ENCODE results near the gene BAX. TPM values are rescaled to one million over a fixed set of nuclear protein-coding genes. Genes with fewer than 3 reads are reported as not detected.

BAX gene
- total RNA-seq, 1 donor from 2014 or later, result 298 TPM

DNA sequence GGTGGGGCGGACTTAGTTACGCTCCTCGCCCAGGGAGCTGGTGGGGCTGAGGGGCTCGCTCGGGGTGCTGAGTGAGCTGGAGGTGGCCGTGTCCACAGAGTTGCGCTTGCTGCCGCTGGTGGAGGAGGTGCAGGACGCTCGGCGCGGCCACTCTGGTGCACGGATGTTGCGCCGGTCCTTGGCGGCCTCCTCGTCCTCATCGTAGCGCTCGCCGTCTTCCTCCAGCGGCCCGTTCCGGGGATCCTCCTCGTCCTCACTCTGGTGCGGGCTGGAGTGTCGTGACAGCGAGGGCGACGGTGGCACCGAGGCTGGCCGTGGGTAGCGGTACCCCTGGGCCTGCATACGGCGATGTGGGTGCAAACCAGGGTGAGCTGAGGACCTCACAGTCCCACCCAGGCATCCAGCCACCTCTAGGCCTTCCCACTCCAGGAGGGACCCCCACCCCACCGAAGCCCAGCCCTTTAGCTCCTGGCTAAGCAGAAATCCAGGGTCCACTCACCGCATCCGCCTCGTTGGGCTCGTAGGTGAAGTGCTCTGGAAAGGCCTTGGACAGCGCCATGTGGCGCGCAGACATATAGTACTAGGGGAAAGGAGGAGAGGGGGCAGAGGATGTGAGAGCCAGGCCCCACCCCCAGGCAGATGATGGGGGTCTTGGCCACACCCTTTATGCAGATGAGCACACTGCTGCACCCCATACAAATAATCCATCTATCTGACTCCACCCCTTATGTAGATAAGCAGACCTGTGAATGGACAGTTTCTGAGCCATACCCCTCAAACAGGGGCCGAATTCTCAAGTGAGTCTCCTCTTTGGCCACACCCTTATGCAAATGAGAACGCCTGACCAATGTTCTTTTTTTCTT, 14.8 kb downstream of the BAX start:
- Mint-ChIP-seq H3K27me3 (no peaks in the 10 kb centered on the region), H3K9me3 (no peaks in the 10 kb centered on the region), H3K4me3 (no peak overlapping the region), H3K36me3 (ENCODE audit: low read depth) (peaks cover 48% of the 10 kb centered on the region), H3K4me1 (peaks cover 34% of the 10 kb centered on the region), H3K27ac (no peak overlapping the region)
- DNase-seq, result peak; percentile 68
- intact Hi-C loops (cut with micrococcal nuclease), result no loop called here

DNA sequence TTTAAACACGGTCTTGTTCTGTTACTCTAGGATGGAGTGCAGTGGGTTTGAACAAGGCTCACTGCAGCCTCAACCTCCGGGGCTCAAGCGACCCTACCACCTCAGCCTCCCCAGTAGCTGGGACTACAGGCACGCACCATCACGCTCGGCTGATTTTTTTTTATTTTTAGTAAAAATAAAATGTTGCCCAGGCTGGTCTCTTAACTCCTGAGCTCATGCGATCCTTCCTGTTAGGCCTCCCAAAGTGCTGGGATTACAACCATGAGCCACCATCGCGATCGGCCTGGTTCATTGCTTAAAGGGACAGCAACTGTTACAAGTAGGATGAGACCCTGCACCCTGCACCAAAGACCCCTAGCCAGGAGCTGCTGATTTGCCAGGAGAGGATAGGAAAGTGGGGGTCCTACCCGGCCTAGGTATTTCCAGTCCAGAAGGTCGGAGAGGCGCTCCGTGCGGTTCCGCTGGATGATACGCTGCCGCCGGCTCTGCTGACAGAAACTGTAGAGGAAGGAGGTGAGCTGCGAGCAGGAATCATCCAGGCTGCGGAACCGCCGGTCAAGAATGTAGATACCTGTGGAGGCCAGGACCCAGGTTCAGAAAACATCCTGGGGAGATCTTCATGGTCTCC, 15.6 kb downstream of the BAX start:
- Mint-ChIP-seq H3K4me3 (no peak overlapping the region), H3K27ac (no peak overlapping the region), H3K27me3 (no peaks in the 10 kb centered on the region), H3K36me3 (ENCODE audit: low read depth) (peaks cover 47% of the 10 kb centered on the region), H3K4me1 (peaks cover 27% of the 10 kb centered on the region), H3K9me3 (no peaks in the 10 kb centered on the region)
- intact Hi-C loops (cut with micrococcal nuclease), result no loop called here
- DNase-seq, result no peak

DNA sequence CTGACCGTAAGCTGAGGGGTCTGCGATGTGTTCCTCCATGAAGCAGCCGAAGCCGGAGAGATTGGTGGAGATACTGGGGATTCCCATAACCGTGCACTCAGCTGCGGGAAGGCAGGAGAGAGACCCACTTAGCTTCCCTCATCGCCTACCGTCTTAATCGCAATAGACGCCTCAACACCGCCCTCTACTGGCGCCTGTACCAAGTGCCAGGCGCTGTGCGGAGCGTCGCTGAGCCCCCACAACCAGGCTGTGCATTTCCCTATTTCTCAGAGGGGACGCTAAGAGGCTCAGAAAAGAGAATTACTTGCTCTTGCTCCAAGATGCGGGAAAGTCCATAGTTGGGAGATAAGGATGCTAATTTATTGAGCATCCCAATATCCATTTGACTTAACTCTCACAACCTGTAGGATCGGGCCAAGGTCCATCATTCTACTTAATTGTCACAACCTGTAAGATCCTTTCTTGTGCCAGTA, 16.3 kb downstream of the BAX start:
- peak; percentile 94 for DNase-seq
- intact Hi-C loops (cut with micrococcal nuclease), result no loop called here
- Mint-ChIP-seq H3K9me3 (no peaks in the 10 kb centered on the region), H3K27me3 (no peaks in the 10 kb centered on the region), H3K4me1 (peaks cover 20% of the 10 kb centered on the region), H3K36me3 (ENCODE audit: low read depth) (peaks cover 40% of the 10 kb centered on the region), H3K27ac (peak overlapping the region; percentile 36), H3K4me3 (no peak overlapping the region)

DNA sequence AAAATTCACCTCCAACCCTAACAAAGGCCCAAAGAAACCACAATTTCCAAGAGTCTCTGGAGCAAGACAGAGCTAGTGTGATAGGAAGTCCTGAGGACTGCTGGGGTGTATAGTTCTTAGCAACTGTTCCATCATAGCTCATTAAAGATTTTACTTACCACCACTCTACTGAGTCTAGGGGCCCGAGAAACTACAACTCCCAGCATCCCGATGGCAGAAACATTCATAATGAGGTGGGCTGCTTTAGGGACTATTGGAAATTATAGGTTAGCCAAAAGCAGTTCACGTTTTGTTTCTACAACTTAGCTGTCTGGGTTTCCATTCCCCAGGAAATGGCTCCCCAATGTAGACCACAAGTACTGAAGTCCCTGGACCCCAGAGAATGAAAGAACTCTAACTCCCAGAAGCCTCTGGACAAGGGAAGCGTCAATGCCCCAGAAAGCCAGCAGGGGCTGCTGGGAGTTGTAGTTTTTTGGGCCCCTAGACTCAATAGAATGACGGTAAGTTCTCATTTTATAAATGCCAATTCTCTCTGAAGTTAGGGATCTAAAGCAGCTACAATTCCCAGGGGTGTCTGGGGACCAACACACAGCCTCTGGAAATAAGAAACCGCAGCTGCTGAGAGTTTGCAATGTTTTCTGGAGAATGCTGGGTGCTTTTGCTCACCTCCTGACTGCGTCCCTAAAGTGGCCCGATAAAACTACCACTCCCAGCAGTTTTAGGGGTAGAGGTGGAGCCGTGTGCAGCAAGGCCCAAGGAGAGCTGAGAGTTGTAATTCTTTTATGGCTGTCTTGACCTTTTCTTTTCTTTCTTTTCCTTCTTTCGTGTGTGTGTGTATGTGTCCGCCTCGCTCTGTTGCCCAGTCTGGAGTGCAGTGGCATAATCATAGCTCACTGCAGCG, 21.5 kb downstream of the BAX start:
- Mint-ChIP-seq H3K9me3 (no peaks in the 10 kb centered on the region), H3K27me3 (no peaks in the 10 kb centered on the region), H3K4me3 (no peak overlapping the region), H3K27ac (no peak overlapping the region), H3K36me3 (ENCODE audit: low read depth) (peaks cover 26% of the 10 kb centered on the region), H3K4me1 (peaks cover 7% of the 10 kb centered on the region)
- intact Hi-C loops (cut with micrococcal nuclease), result no loop called here
- DNase-seq, result peak; percentile 81

DNA sequence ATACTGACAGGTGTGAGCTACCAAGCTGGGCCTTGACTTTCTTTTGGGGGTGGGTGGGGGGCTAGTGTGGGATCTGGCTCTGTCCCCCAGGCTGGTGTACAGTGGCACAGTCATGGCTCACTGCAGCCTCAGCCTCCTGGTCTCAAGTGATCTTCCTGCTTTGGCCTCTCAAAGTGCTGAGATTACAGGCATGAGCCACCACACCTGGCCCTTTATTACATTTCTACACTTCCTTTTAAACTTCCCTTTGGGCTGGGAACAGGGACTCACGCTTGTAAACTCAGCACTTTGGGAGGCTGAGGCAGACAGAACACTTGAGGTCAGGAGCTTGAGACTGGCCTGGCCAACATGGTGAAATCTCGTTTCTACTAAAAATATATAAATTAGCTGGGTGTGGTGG, 22.4 kb downstream of the BAX start:
- no peaks in the 10 kb centered on the region for H3K27me3 Mint-ChIP-seq
- intact Hi-C loops (cut with micrococcal nuclease), result no loop called here
- H3K9me3 Mint-ChIP-seq, result no peaks in the 10 kb centered on the region
- peaks cover 6% of the 10 kb centered on the region for H3K4me1 Mint-ChIP-seq
- H3K27ac Mint-ChIP-seq, result no peak overlapping the region
- H3K4me3 Mint-ChIP-seq, result no peak overlapping the region
- no peak for DNase-seq
- H3K36me3 Mint-ChIP-seq (ENCODE audit: low read depth), result peaks cover 33% of the 10 kb centered on the region

DNA sequence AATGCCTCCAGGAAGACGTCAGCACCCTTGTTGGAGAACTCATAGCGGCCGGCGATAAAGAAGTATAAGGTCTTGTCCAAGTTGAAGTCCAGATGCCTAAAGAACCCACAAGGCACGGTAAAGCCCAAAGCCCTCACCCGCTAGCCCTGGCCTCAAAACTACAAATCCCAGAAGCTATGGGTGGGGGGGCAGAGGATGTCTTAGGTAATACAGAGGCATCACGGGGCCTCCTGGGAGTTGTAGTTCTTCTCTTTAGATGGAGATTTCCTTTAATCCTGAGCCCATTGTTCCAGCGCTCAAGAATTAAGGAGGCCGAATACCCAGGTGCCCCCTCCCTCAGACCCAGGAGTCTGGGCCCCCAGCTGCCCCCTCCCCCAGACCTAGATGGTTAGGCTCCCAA, 27.6 kb downstream of the BAX start:
- Mint-ChIP-seq H3K36me3 (ENCODE audit: low read depth) (peaks cover 47% of the 10 kb centered on the region), H3K9me3 (no peaks in the 10 kb centered on the region), H3K4me1 (peaks cover 6% of the 10 kb centered on the region), H3K4me3 (no peak overlapping the region), H3K27me3 (no peaks in the 10 kb centered on the region), H3K27ac (no peak overlapping the region)
- DNase-seq, result no peak
- intact Hi-C loops (cut with micrococcal nuclease), result no loop called here

DNA sequence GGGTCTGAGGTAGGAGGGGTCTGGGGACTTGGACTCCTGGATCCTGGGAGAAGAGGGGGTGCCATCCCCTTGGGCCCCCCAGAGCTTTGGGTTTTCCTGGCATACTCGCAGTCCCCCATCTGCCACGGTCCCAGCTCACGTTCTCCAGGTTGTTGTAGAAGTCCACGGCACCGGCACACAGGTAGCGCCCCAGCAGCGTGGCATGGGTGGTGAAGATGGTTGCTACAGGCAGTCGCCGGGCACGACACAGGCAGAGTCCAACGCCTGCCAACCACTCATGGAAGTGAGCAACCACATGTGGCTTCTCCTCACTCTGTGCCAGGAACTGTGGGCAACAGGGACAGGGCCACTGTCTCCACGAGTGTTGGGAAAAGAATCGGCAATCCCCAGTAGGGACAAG, 31.0 kb downstream of the BAX start:
- intact Hi-C loops (cut with micrococcal nuclease), result no loop called here
- peaks cover 10% of the 10 kb centered on the region for H3K4me1 Mint-ChIP-seq
- peaks cover 51% of the 10 kb centered on the region for H3K36me3 Mint-ChIP-seq (ENCODE audit: low read depth)
- no peak for DNase-seq
- H3K9me3 Mint-ChIP-seq, result no peaks in the 10 kb centered on the region
- no peak overlapping the region for H3K4me3 Mint-ChIP-seq
- no peaks in the 10 kb centered on the region for H3K27me3 Mint-ChIP-seq
- no peak overlapping the region for H3K27ac Mint-ChIP-seq

DNA sequence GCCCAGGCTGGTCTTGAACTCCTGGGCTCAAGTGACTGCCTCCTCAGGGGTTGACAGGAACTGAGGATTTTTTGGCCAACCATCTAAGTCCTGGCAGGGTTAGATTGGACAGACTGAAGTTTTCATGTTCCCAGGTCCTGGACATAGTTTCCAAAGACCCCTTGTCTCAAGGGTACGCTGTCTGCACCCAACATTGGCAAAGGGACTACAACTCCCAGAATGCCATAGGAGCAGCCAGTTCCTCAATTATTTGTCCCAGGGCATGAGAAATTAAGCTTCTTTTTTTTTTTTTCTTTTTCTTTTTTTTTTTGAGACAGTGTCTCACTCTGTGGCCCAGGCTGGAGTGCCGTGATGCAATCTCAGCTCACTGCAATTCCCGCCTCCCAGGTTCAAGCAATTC, 31.5 kb downstream of the BAX start:
- Mint-ChIP-seq H3K27me3 (no peaks in the 10 kb centered on the region), H3K27ac (no peak overlapping the region), H3K9me3 (no peaks in the 10 kb centered on the region), H3K36me3 (ENCODE audit: low read depth) (peaks cover 54% of the 10 kb centered on the region), H3K4me1 (peaks cover 15% of the 10 kb centered on the region), H3K4me3 (no peak overlapping the region)
- DNase-seq, result no peak
- intact Hi-C loops (cut with micrococcal nuclease), result no loop called here

DNA sequence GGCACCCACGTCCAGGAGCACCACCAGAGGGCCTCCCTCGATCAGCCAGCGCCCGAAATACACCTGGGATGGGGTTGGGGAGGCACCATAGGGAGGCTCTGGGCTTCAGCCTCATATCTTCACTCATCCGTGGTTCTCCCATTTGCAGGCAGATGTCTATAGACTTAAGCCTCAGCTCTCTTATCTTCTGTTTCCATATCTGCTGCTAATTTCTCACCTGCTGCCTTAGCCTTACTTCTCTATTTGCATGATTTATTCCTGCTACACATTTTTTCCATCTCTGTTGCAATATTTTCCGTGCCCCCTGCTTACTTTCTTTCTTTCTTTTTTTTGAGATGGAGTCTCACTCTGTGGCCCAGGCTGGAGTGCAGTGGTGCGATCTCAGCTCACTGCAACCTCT, 32.6 kb downstream of the BAX start:
- no peak overlapping the region for H3K4me3 Mint-ChIP-seq
- H3K36me3 Mint-ChIP-seq (ENCODE audit: low read depth), result peaks cover 44% of the 10 kb centered on the region
- intact Hi-C loops (cut with micrococcal nuclease), result no loop called here
- no peaks in the 10 kb centered on the region for H3K27me3 Mint-ChIP-seq
- peaks cover 19% of the 10 kb centered on the region for H3K4me1 Mint-ChIP-seq
- no peak for DNase-seq
- peak overlapping the region; percentile 50 for H3K27ac Mint-ChIP-seq
- no peaks in the 10 kb centered on the region for H3K9me3 Mint-ChIP-seq

DNA sequence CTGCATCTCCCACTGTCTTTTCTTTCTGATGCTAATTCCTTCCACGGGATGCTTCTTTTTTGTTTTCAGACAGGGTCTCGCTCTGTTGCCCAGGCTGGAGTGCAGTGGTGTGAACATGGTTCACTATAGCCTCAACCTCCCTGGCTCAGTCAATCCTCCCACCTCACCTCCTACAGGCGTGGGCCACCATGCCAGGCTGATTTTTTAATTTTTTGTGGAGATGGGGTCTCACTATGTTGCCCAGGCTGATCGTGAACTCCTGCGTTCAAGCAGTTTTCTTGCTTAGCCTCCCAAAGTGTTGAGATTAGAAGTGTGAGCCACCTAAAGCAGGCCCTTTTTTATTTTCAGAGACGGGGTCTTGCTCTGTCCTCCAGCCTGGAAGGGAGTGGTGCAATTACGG, 33.6 kb downstream of the BAX start:
- H3K36me3 Mint-ChIP-seq (ENCODE audit: low read depth), result peaks cover 36% of the 10 kb centered on the region
- no peaks in the 10 kb centered on the region for H3K27me3 Mint-ChIP-seq
- intact Hi-C loops (cut with micrococcal nuclease), result no loop called here
- peaks cover 21% of the 10 kb centered on the region for H3K4me1 Mint-ChIP-seq
- H3K4me3 Mint-ChIP-seq, result no peak overlapping the region
- H3K9me3 Mint-ChIP-seq, result no peaks in the 10 kb centered on the region
- H3K27ac Mint-ChIP-seq, result peak overlapping the region; percentile 50
- no peak for DNase-seq

DNA sequence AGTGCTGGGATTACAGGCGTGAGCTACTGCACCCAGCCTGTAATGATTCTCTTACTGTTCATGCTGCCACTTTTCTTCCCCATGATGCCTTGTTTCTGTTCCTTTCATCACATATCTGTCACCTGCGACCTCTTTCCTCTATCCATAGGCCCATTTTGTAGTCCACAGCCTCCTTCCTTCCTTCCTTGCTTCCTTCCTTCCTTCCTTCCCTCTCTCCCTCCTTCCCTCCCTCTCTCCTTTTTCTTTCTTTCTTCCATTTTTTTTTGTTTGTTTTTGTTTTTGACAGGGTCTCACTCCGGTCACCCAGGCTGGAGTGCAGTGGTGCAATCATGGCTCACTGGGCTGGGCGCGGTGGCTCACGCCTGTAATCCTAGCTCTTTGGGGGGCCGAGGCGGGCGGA, 34.2 kb downstream of the BAX start:
- Mint-ChIP-seq H3K9me3 (no peaks in the 10 kb centered on the region), H3K27ac (peak overlapping the region; percentile 64), H3K27me3 (no peaks in the 10 kb centered on the region), H3K36me3 (ENCODE audit: low read depth) (peaks cover 35% of the 10 kb centered on the region), H3K4me3 (no peak overlapping the region), H3K4me1 (peaks cover 23% of the 10 kb centered on the region)
- DNase-seq, result no peak
- intact Hi-C loops (cut with micrococcal nuclease), result no loop called here

DNA sequence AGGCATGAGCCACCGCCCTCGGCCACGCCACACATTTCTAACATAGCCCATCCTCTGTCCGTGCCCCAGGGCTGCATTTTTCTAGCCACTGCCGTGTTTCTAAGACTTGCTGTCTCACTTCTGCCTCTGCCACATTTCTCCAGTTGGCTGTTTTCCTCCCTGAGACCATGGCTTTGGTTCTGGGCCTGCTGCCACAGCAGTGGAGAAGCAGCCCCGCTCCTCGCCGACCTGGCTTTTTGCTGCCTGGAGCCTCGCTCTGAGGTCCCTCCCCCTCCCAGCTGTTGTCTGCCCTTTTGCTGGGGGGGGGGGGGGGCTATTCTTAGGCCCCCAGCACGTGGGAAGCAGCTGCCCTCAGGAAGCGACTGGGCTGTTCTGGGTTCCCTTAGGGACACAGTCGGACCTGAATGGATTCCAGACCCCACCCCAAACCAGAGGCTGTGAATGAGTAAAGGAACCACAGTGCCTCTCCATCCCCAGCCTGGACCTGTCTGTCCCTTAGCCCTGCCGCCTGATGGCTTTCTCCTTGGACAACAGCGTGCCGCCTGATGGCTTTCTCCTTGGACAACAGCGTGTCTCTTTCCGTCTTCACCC, 35.1 kb downstream of the BAX start:
- Mint-ChIP-seq H3K4me3 (no peak overlapping the region), H3K27me3 (no peaks in the 10 kb centered on the region), H3K4me1 (peaks cover 29% of the 10 kb centered on the region), H3K27ac (peak overlapping the region; percentile 48), H3K36me3 (ENCODE audit: low read depth) (peaks cover 37% of the 10 kb centered on the region), H3K9me3 (no peaks in the 10 kb centered on the region)
- DNase-seq, result no peak
- intact Hi-C loops (cut with micrococcal nuclease), result loop anchor here (5.0 kb wide), 1 partner anchor 352 kb away; the partner anchor contains the start of gene DBP

DNA sequence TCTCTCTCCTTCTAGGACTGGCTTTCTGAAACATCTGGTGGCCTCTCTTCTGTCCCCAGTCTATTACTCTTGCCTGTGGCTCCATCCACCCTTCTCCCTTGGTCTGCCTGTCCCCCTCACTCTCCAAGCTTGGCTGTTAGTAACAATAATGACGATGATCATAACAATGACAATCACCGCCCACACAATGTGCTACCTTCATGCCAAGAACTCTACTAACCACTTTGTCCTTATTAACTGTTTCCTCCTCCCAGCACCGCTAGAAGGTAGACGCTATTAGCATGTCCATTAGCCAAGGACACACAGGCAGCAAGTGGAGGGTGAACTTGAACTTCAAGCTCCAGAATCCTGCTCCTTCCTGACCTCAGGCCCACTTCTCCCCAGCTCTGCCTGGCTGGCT, 35.7 kb downstream of the BAX start:
- H3K4me3 Mint-ChIP-seq, result no peak overlapping the region
- DNase-seq, result no peak
- H3K27me3 Mint-ChIP-seq, result no peaks in the 10 kb centered on the region
- intact Hi-C loops (cut with micrococcal nuclease), result loop anchor here (5.0 kb wide), 1 partner anchor 353 kb away; the partner anchor contains the start of gene DBP
- peaks cover 35% of the 10 kb centered on the region for H3K4me1 Mint-ChIP-seq
- no peaks in the 10 kb centered on the region for H3K9me3 Mint-ChIP-seq
- H3K36me3 Mint-ChIP-seq (ENCODE audit: low read depth), result peaks cover 37% of the 10 kb centered on the region
- H3K27ac Mint-ChIP-seq, result peak overlapping the region; percentile 48
